Brain microvascular endothelial cell (primary cell): ENCODE measurements around the gene MYCN.
"Not testable (repeated sequence)": the region's sequence is repeated elsewhere in the genome, so short reads cannot be mapped to it uniquely, and the experiment has no call there.

Experiments used
- DNase-seq: peaks from one replicate; pipeline ENCODE4 v3.0.0-alpha.2; 2020
- H3K27ac ChIP-seq: fragments of 250-450 bp; sonication (Bioruptor Pico); 2 replicates; pipeline ENCODE4 v1.5.1; 2020; ENCODE audit warnings: mild to moderate bottlenecking, moderate library complexity
- H3K27me3 ChIP-seq: fragments of 250-450 bp; sonication (Bioruptor Pico); replicated peaks from 2 replicates; pipeline ENCODE4 v1.5.1; 2020; ENCODE audit warnings: mild to moderate bottlenecking
- H3K36me3 ChIP-seq: fragments of 250-450 bp; sonication (Bioruptor Pico); replicated peaks from 2 replicates; pipeline ENCODE4 v1.5.1; 2020; ENCODE audit warnings: mild to moderate bottlenecking
- H3K4me3 ChIP-seq: 2 replicates; pipeline ENCODE4 v1.5.1; 2011; ENCODE audit warnings: low read depth, mild to moderate bottlenecking, control low read depth, low read length, moderate library complexity
- CTCF ChIP-seq: IDR thresholded peaks from 2 replicates; pipeline ENCODE4 v1.5.1; 2011; ENCODE audit warnings: low read depth, mild to moderate bottlenecking, moderate library complexity, low read length, control low read depth, inconsistent platforms; ENCODE audit errors: missing control alignments
- in situ Hi-C: cut with HindIII; loops from 2 replicates; pipeline ENCODE4 v1.10.0; 2017; ENCODE audit warnings: low sequenced_read_pairs, low pct_ligation_motif_present

MYCN gene

GRCh38 chr2:15957881-15958713 is 17.7 kb downstream of the MYCN start:
- no peaks in the 10 kb centered on the region for H3K36me3 ChIP-seq

GRCh38 chr2:15959331-15960153 is 19.2 kb downstream of the MYCN start:
- in situ Hi-C loops: no loop called here
- TF ChIP-seq CTCF: no peak

More at GRCh38 chr2:15957881-15958713, 17.7 kb downstream of the MYCN start:
- Histone ChIP-seq H3K27me3 (no peaks in the 10 kb centered on the region), H3K4me3 (no peak overlapping the region), H3K27ac (no peak overlapping the region)
- in situ Hi-C loops: no loop called here
- TF ChIP-seq CTCF: no peak
- no peak for DNase-seq

GRCh38 chr2:15960154-15960520 is 19.8 kb downstream of the MYCN start:
- H3K36me3 ChIP-seq, H3K27ac ChIP-seq, DNase-seq, H3K27me3 ChIP-seq, in situ Hi-C loops, H3K4me3 ChIP-seq: not testable (repeated sequence)

More at GRCh38 chr2:15959331-15960153, 19.2 kb downstream of the MYCN start:
- no peaks in the 10 kb centered on the region for H3K27me3 ChIP-seq
- H3K36me3 ChIP-seq: no peaks in the 10 kb centered on the region
- no peak overlapping the region for H3K4me3 ChIP-seq
- DNase-seq: no peak
- no peak overlapping the region for H3K27ac ChIP-seq

- in situ Hi-C loops, H3K27ac ChIP-seq, H3K36me3 ChIP-seq, H3K4me3 ChIP-seq, DNase-seq, H3K27me3 ChIP-seq: not testable (repeated sequence)
These were observed 23.0 kb downstream of the MYCN start for GRCh38 chr2:15963109-15963976.

GRCh38 chr2:15963977-15964670 is 23.8 kb downstream of the MYCN start:
- no peak overlapping the region for H3K4me3 ChIP-seq
- H3K27ac ChIP-seq: no peak overlapping the region
- in situ Hi-C loops: no loop called here
- no peak for TF ChIP-seq CTCF
- H3K27me3 ChIP-seq: no peaks in the 10 kb centered on the region
- H3K36me3 ChIP-seq: no peaks in the 10 kb centered on the region
- no peak for DNase-seq

- TF ChIP-seq CTCF: no peak
- no peaks in the 10 kb centered on the region for H3K36me3 ChIP-seq
- H3K27me3 ChIP-seq: no peaks in the 10 kb centered on the region
- no peak overlapping the region for H3K27ac ChIP-seq
- no peak for DNase-seq
- no peak overlapping the region for H3K4me3 ChIP-seq
- in situ Hi-C loops: no loop called here
These were observed 24.7 kb downstream of the MYCN start for GRCh38 chr2:15964936-15965563.
